Ovary (tissue), 9 donors: ENCODE measurements around the gene CPNE1. TPM values are rescaled to one million over a fixed set of nuclear protein-coding genes. Genes with fewer than 3 reads are reported as not detected.

Source experiments
- DNase-seq, 5 donors: peaks; one replicate each; pipeline ENCODE4 v3.0.0-alpha.2; 2019 to 2020
- H3K27ac ChIP-seq, 2 donors: fragments of 200-600 bp; one replicate each; pipeline versions ENCODE4 v1.5.1 to v1.8.0; 2019 to 2022
- H3K27me3 ChIP-seq: fragments of 200-600 bp; one replicate; pipeline ENCODE4 v1.8.0; 2022
- H3K36me3 ChIP-seq: fragments of 200-600 bp; sonication (generic); one replicate; pipeline ENCODE4 v1.5.1; 2019
- H3K4me1 ChIP-seq: one replicate; pipeline ENCODE4 v1.8.1; 2013; ENCODE audit warnings: mild to moderate bottlenecking, moderate library complexity; ENCODE audit not compliant: insufficient read depth
- H3K4me3 ChIP-seq: fragments of 200-600 bp; sonication (generic); one replicate; pipeline ENCODE4 v1.5.1; 2017
- H3K9me3 ChIP-seq, 2 donors: fragments of 200-600 bp in 1 of 2; sonication (generic) in 1 of 2; one replicate each; pipeline versions ENCODE4 v1.5.1 to v1.8.1; 2013 to 2019; ENCODE audit warnings: mild to moderate bottlenecking in 1 of 2, moderate library complexity in 1 of 2
- EP300 ChIP-seq: sonication (generic); formaldehyde crosslinking; IDR thresholded peaks from one replicate; pipeline ENCODE4 v1.6.1; 2017; ENCODE audit warnings: antibody characterized with exemption
- POLR2A ChIP-seq: fragments of 450-650 bp; IDR thresholded peaks from one replicate; pipeline ENCODE4 v1.6.1; 2017; ENCODE audit warnings: antibody characterized with exemption, mild to moderate bottlenecking, moderate library complexity
- WGBS, 3 donors: extraction: QIAGEN DNeasy Blood & Tissue Kit in 1 of 3; methylation state at CpG; one replicate each; pipeline versions ENCODE4 v1.1.5 to v1.1.7; 2013 to 2017; 5-methylcytosine and 5-hydroxymethylcytosine counted together
- intact Hi-C, 4 donors: fragments of 100-400 bp; cut with DNase I; formaldehyde crosslinking; loops; one replicate each; pipeline versions ENCODE4 v1.11.0 to v1.15.1; 2022 to 2023
- polyA plus RNA-seq, 2 donors: library from polyadenylated mRNA; stranded (reverse); fragments of 200-250 nt in 1 of 2; fragments of 350-450 nt in 1 of 2; fragmentation: Illumina TruSeq in 1 of 2; extraction: RNeasy Lipid Tissue Mini Kit (QIAGEN cat#74804) in 1 of 2; gene quantifications; one replicate each; pipeline ENCODE4 v1.2.3, GENCODE V29; 2013 to 2014
- total RNA-seq, 7 donors: library from RNA; depleted of rRNA in 2 of 7; stranded (reverse); fragments of >200 nt in 2 of 7; fragmentation: NEBNext Ultra II Directional in 3 of 7; extraction: Animal tissue kit (Norgen Biotek cat#: 25700) in 3 of 7; gene quantifications; one replicate each; pipeline versions ENCODE4 v1.1.0 to v1.2.4, GENCODE V29; 2016 to 2023
- TF ChIP-seq, protein P1 (sequence below), 3 donors: fragments of 450-650 bp in 2 of 3; fragments of 200-600 bp in 1 of 3; IDR thresholded peaks; one replicate each; pipeline versions ENCODE4 v1.5.1 to v1.8.0; 2016 to 2022; ENCODE audit warnings: antibody characterized with exemption in 3 of 3, mild to moderate bottlenecking in 1 of 3
- donor health status: DM: no; HTN: no; CAD: no; lungs with moderate emphysema.
- donor health status: DM: no; HTN: no; CAD: no.
- donor health status: Bipolar disorder and iron deficiency.
- donor health status: DM: yes; HTN: yes; CAD: no.
- donor health status: DM: no; HTN: no; CAD: no.
- donor health status: DM: yes; HTN: yes; CAD: no.

Gene CPNE1
- total and polyA plus RNA-seq, 9 donors, result 97.5 to 173 (median 157) TPM

DNA sequence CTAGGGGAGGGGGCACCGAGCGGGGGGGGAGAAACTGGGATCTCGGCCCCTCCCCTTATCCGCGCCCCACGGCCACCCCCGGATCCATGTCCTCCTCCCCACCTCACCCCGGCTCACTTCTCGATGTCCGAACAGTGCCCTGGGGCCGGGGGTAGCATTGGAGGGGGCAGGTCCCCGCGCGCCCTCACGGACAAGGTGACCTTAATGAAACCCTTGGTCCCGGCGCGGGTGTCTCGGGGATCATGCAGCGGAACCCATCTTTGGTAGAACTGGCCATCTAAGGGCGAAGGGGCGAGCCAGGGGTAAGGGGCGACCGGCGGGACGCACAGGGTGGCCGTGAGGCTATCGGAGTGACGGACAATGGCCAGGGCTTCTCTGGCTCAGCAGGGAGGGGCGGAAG is 62.7 kb downstream of the CPNE1 start:
- peak in 1 of 5 donors; percentile 41 for DNase-seq
- no peak overlapping the region for H3K27ac ChIP-seq
- TF ChIP-seq EP300 (no peak), POLR2A (no peak)
- TF ChIP-seq, protein P1, sequence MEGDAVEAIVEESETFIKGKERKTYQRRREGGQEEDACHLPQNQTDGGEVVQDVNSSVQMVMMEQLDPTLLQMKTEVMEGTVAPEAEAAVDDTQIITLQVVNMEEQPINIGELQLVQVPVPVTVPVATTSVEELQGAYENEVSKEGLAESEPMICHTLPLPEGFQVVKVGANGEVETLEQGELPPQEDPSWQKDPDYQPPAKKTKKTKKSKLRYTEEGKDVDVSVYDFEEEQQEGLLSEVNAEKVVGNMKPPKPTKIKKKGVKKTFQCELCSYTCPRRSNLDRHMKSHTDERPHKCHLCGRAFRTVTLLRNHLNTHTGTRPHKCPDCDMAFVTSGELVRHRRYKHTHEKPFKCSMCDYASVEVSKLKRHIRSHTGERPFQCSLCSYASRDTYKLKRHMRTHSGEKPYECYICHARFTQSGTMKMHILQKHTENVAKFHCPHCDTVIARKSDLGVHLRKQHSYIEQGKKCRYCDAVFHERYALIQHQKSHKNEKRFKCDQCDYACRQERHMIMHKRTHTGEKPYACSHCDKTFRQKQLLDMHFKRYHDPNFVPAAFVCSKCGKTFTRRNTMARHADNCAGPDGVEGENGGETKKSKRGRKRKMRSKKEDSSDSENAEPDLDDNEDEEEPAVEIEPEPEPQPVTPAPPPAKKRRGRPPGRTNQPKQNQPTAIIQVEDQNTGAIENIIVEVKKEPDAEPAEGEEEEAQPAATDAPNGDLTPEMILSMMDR (IDR thresholded peaks at IDR 0.05), result no peak
- H3K4me1 ChIP-seq, result peaks cover 6% of the 10 kb centered on the region
- H3K4me3 ChIP-seq, result peak overlapping the region; percentile 38
- intact Hi-C loops, result loop anchor here in 1 of 4 donors (10.0 kb wide), 2 partner anchors 93 to 283 kb away; partner anchors contain the start of genes NFS1 and ROMO1
- H3K27me3 ChIP-seq, result no peaks in the 10 kb centered on the region
- WGBS, 3 donors, result 24 to 30% (median 29%) methylated on average over 26 to 30 of the region's 30 CpGs
- no peaks in the 10 kb centered on the region for H3K9me3 ChIP-seq
- no peaks in the 10 kb centered on the region for H3K36me3 ChIP-seq

- Histone ChIP-seq H3K27ac (no peak overlapping the region), H3K36me3 (no peaks in the 10 kb centered on the region), H3K9me3 (no peaks in the 10 kb centered on the region), H3K4me1 (peaks cover 6% of the 10 kb centered on the region), H3K4me3 (peak overlapping the region; percentile 38), H3K27me3 (no peaks in the 10 kb centered on the region)
- DNase-seq, result peak; percentile 74 to 88 (median 82)
- no peak for TF ChIP-seq POLR2A
- TF ChIP-seq, protein P1 (IDR thresholded peaks at IDR 0.05), result peak in 2 of 3 donors; percentile 48 to 54
- intact Hi-C loops, result loop anchor here in 1 of 4 donors (10.0 kb wide), 2 partner anchors 94 to 284 kb away; partner anchors contain the start of genes NFS1 and ROMO1
- WGBS, 3 donors, result 0 to 1% (median 1%) methylated on average over 70 to 103 of the region's 103 CpGs
These were observed 63.4 kb downstream of the CPNE1 start for GRCh38 chr20:35600993-35601973.

DNA sequence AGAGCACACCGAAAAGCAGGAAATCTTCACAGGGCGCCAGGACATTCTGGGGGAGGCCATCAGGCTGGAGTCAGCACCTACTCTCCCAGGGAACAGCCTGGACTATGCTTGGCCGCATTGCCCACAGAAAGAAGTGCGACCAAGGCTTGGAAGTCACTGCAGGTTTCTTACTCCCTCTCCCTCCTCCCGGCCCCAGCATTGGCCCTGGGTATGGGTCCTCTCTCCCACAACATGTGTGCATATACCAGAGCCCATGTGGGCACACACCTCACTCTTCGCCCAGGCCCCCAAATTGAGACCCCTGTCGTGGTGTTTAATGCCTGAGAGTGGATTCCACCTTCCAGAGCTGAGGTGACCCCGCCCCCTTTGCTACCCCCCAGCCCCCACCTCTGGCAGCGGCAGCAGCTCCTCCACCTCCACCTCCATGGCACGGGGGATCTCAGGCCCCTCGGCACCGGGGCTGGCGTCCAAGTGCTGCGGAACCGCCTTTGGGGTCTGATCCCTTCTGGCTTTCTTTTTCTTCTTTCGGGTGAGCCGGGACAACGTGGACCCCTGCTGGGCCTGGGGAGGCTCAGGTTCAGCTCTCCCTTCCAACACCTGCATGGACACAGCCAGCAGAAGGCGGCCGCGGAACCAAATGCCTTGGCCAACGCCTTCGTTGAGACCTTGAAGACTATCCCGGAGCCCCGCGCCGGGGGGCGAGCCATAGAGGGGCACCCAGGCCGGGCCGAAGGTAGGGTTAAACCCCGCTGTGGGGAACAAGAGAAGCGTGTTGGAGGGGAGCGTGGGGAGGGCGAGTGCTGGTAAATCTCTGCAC is 64.3 kb downstream of the CPNE1 start:
- TF ChIP-seq, protein P1 (IDR thresholded peaks at IDR 0.05), result no peak
- TF ChIP-seq POLR2A, result no peak

GRCh38 chr20:35599776-35600120 is 65.0 kb downstream of the CPNE1 start:
- H3K9me3 ChIP-seq, result no peaks in the 10 kb centered on the region
- H3K27me3 ChIP-seq, result no peaks in the 10 kb centered on the region
- no peak overlapping the region for H3K27ac ChIP-seq
- peaks cover 6% of the 10 kb centered on the region for H3K4me1 ChIP-seq
- 89 to 96% (median 95%) methylated on average over 9 of the region's 9 CpGs for WGBS, 3 donors
- H3K36me3 ChIP-seq, result no peaks in the 10 kb centered on the region
- no peak overlapping the region for H3K4me3 ChIP-seq
- no peak for DNase-seq
- intact Hi-C loops, result loop anchor here in 1 of 4 donors (10.0 kb wide), 2 partner anchors 95 to 285 kb away; partner anchors contain the start of genes NFS1 and ROMO1
- TF ChIP-seq POLR2A, result no peak
- TF ChIP-seq, protein P1 (IDR thresholded peaks at IDR 0.05), result no peak

More for the DNA sequence above, 64.3 kb downstream of the CPNE1 start:
- Histone ChIP-seq H3K27me3 (no peaks in the 10 kb centered on the region), H3K9me3 (no peaks in the 10 kb centered on the region), H3K4me3 (peak overlapping the region; percentile 38), H3K4me1 (peaks cover 6% of the 10 kb centered on the region), H3K27ac (no peak overlapping the region), H3K36me3 (no peaks in the 10 kb centered on the region)
- intact Hi-C loops, result loop anchor here in 1 of 4 donors (10.0 kb wide), 2 partner anchors 94 to 284 kb away; partner anchors contain the start of genes NFS1 and ROMO1
- peak in 2 of 5 donors; percentile 34 to 49 for DNase-seq
- 20 to 24% (median 23%) methylated on average over 30 to 34 of the region's 34 CpGs for WGBS, 3 donors
